ENCODE data around the gene MROH8.

- TF ChIP-seq POLR2AphosphoS5 (IDR thresholded peaks at IDR 0.05; ENCODE audit: low read depth, low read length) (no peak), REST (IDR thresholded peaks at IDR 0.05; ENCODE audit: insufficient read depth in 1 of 2, low read depth in 2 of 2, low read length in 2 of 2) (no peak), FOXP2 (optimal IDR thresholded peaks at IDR 0.05; ENCODE audit: borderline replicate concordance, extremely low read depth, extremely low read length, insufficient read depth) (no peak), TAF1 (IDR thresholded peaks at IDR 0.05; ENCODE audit: borderline replicate concordance, insufficient read depth, low read length) (no peak), SIN3A (IDR thresholded peaks at IDR 0.05; ENCODE audit: borderline replicate concordance, insufficient read depth, low read length) (no peak)
Measured at GRCh38 chr20:37119356-37120036, 59.9 kb downstream of the MROH8 start.
